BLaER1 (cell line): ENCODE measurements around the gene ASF1B.
A peak's percentile ranks its signal among the peaks of the same experiment; 100 is the strongest.

ENCODE experiments used
- H3K27ac ChIP-seq: shearing (Covaris generic); formaldehyde crosslinking; 2 replicates; pipeline ENCODE4 v1.8.1; 2022
- H3K27me3 ChIP-seq: shearing (Covaris generic); formaldehyde crosslinking; 2 replicates; pipeline ENCODE4 v1.8.1; 2022
- H3K36me3 ChIP-seq: shearing (Covaris generic); formaldehyde crosslinking; 2 replicates; pipeline ENCODE4 v1.8.1; 2022
- H3K4me1 ChIP-seq: shearing (Covaris generic); formaldehyde crosslinking; 2 replicates; pipeline ENCODE4 v1.8.1; 2022
- H3K4me2 ChIP-seq: shearing (Covaris generic); formaldehyde crosslinking; 2 replicates; pipeline ENCODE4 v1.8.1; 2022
- H3K4me3 ChIP-seq: shearing (Covaris generic); formaldehyde crosslinking; 2 replicates; pipeline ENCODE4 v1.8.1; 2022
- H3K9ac ChIP-seq: shearing (Covaris generic); formaldehyde crosslinking; 2 replicates; pipeline ENCODE4 v1.8.1; 2022
- H3K9me3 ChIP-seq: shearing (Covaris generic); formaldehyde crosslinking; 2 replicates; pipeline ENCODE4 v1.8.1; 2022
- H4K20me1 ChIP-seq: shearing (Covaris generic); formaldehyde crosslinking; 2 replicates; pipeline ENCODE4 v1.8.1; 2022
- Cebpa-rat ChIP-seq: shearing (Covaris generic); IDR thresholded peaks from 2 replicates; pipeline ENCODE4 v1.8.1; 2022

Gene ASF1B

DNA sequence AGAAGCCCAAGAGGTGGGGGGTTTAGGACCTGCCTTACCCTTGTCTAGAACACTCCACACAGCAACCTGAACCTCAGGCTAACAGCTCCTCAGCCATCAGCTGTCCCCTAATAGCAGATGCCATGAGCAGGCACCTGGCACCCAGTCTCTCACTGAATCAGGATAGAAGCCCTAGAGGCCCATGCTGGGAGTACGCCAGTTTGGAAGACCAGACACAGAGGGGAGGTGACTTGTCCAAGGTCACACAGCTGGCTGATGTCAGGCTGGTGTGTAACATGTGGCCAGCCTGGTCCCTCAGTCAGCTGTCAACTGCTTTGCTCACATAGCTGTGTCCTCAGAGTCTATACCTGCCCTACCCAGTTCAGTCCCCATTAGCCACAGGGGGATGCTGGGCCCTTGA lies 33.1 kb downstream of the ASF1B start:
- no peak for TF ChIP-seq Cebpa-rat
- Histone ChIP-seq H3K4me1 (no peaks in the 10 kb centered on the region), H3K27ac (no peak overlapping the region), H3K27me3 (no peaks in the 10 kb centered on the region), H3K36me3 (peaks cover 69% of the 10 kb centered on the region), H4K20me1 (peaks cover 8% of the 10 kb centered on the region; the same call in 1 of the 2 replicates), H3K9me3 (no peaks in the 10 kb centered on the region), H3K9ac (no peak overlapping the region), H3K4me2 (no peak overlapping the region), H3K4me3 (no peak overlapping the region)

DNA sequence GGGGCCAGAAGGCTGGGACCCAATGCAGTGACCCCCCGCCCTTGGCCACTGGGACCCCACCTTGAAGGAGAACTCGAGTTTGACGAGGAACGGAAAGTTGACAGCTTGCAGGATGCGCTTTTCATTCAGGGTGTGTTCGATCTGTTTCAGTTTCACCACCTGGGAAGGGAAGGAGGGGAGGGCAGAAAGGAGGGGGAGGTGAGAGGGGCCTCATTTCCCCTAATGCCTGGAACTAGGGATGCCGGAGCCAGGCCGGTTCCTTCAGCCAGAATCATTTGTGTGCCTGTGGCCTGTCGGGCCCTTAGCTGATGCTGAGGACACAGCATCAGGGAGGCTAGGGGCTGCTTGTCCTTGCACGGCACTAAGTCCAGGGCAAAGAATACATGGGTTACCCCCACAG lies 33.6 kb downstream of the ASF1B start:
- Histone ChIP-seq H3K4me2 (no peak overlapping the region), H4K20me1 (peaks cover 4% of the 10 kb centered on the region; the same call in 1 of the 2 replicates), H3K9ac (no peak overlapping the region), H3K4me3 (no peak overlapping the region), H3K9me3 (no peaks in the 10 kb centered on the region), H3K36me3 (peaks cover 70% of the 10 kb centered on the region), H3K27me3 (no peaks in the 10 kb centered on the region), H3K4me1 (no peaks in the 10 kb centered on the region), H3K27ac (no peak overlapping the region)
- TF ChIP-seq Cebpa-rat, result no peak

DNA sequence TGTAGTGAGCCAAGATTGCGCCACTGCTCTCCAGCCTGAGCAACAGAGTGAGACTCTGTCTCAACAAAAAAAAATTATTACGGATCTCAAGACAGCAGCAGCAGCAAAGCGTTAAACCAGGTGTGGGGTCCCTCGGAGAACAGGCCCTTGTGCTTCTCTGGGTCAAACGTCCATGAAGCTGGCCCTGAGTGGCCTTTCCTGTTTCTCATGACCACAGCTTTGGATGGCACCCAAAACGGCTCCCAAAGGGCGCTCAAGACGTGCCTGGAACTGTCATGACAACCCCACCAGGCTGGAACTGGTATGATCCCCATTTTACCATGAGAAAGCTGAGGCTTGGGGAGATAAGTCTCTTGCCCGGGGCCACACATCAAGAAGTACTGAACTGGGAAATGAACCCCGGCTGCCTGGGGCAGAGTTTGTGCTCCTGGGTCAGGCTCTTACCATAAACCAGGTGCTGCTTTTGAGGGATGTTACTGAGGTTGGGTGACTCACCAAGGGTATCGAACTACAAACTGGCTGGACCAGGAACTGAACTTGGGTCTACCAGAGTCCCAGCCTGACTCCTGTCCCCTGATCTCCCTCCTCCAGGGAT lies 34.2 kb downstream of the ASF1B start:
- Histone ChIP-seq H3K9ac (no peak overlapping the region), H3K4me3 (no peak overlapping the region), H4K20me1 (no peaks in the 10 kb centered on the region), H3K27ac (no peak overlapping the region), H3K4me1 (no peaks in the 10 kb centered on the region), H3K9me3 (no peaks in the 10 kb centered on the region), H3K27me3 (no peaks in the 10 kb centered on the region), H3K4me2 (no peak overlapping the region), H3K36me3 (peaks cover 71% of the 10 kb centered on the region)
- no peak for TF ChIP-seq Cebpa-rat

DNA sequence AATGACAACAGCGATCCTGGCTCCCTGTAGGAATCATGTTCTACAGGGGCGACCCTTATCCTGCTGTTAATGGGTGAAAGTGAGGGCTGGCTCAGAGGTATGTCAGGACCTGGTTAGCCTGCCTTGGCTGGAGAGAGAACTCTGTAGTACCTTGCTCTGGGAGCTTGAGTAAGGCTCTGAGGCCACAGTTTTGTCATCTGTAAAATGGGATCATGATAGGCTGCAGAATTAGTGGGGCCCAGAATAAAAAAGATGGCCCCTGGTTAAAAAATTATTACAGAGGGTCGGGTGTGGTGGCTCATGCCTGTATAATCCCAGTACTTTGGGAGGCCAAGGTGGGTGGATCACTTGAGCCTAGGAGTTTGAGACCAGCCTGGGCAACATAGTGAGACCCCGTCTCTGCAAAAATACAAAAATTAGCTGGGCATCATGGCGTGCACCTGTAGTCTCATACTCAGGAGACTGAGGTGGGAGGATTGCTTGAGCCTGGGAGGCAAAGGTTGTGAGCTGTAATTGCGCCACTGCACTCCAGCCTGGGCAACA lies 35.3 kb downstream of the ASF1B start:
- no peak for TF ChIP-seq Cebpa-rat
- no peaks in the 10 kb centered on the region for H3K9me3 ChIP-seq
- H3K27ac ChIP-seq, result no peak overlapping the region
- H3K4me2 ChIP-seq, result no peak overlapping the region
- H3K27me3 ChIP-seq, result no peaks in the 10 kb centered on the region
- H4K20me1 ChIP-seq, result no peaks in the 10 kb centered on the region
- H3K4me3 ChIP-seq, result no peak overlapping the region
- H3K36me3 ChIP-seq, result peaks cover 74% of the 10 kb centered on the region
- no peaks in the 10 kb centered on the region for H3K4me1 ChIP-seq
- H3K9ac ChIP-seq, result no peak overlapping the region

DNA sequence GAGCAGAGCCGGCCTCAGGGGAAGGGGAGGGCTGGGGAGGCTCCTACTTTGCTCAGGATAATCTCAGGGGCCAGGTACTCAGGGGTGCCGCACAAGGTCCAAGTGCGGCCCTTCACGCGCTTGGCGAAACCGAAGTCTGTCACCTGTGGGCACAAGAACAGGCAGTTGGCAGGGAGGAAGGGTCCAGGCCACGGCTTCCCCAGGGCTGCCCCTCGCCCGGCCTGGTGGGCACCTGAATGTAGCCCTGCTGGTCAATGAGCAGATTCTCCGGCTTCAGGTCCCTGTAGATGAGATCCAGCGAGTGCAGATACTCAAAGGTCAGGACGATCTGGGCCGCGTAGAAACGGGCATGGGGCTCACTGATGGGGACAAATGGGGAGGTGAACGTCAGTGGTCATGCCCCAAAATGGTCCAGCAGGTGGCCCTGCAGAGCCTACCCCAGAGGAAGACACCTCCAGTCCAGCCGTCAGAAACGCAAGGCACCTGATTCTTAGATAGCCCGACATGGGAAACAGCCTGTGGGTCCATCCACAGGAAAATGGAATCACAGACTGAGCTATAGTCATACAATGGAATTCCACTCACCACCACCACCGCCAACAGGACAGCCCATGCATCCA lies 38.7 kb downstream of the ASF1B start:
- Histone ChIP-seq H3K27me3 (no peaks in the 10 kb centered on the region), H3K9me3 (peaks cover 15% of the 10 kb centered on the region), H3K27ac (no peak overlapping the region), H3K4me1 (no peaks in the 10 kb centered on the region), H3K4me3 (no peak overlapping the region), H3K36me3 (peaks cover 55% of the 10 kb centered on the region), H4K20me1 (no peaks in the 10 kb centered on the region), H3K9ac (no peak overlapping the region), H3K4me2 (no peak overlapping the region)
- no peak for TF ChIP-seq Cebpa-rat

DNA sequence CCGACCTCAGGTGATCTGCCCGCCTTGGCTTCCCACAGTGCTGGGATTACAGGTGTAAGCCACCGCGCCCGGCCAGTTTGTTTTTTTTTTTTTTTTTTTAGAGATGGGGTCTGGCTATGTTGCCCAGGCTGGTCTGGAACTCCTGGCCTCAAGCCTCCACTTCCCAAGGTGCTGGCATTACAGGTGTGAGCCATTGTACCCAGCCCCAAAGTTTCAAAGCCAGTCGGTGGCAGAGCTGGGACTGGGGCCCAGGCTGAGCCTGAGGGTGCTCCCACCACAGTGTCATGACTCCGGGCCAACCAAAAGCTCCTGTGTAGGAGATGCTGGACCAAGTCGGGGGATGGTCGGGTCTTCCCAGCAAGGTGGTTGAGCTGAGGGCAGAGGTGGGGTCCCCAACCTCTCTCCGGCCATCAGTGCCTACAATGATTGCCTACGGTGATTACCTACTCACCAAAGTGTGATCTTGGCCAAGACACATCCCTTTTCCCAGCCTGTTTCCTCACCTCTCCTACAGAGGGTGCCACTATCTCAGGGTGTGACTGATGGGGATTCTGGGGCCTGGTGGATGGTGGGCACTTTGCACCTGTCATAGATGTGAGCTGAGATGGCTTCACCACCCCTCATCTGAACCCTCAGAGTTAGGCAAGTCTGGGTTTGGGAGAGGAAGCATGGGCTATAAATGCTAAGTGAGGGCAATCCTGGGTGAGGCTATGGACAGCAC lies 40.0 kb downstream of the ASF1B start:
- H4K20me1 ChIP-seq, result no peaks in the 10 kb centered on the region
- H3K4me3 ChIP-seq, result no peak overlapping the region
- H3K27me3 ChIP-seq, result no peaks in the 10 kb centered on the region
- peaks cover 43% of the 10 kb centered on the region for H3K36me3 ChIP-seq
- H3K9ac ChIP-seq, result no peak overlapping the region
- peaks cover 7% of the 10 kb centered on the region for H3K4me1 ChIP-seq
- H3K27ac ChIP-seq, result no peak overlapping the region
- no peak for TF ChIP-seq Cebpa-rat
- H3K9me3 ChIP-seq, result peaks cover 15% of the 10 kb centered on the region
- H3K4me2 ChIP-seq, result no peak overlapping the region

DNA sequence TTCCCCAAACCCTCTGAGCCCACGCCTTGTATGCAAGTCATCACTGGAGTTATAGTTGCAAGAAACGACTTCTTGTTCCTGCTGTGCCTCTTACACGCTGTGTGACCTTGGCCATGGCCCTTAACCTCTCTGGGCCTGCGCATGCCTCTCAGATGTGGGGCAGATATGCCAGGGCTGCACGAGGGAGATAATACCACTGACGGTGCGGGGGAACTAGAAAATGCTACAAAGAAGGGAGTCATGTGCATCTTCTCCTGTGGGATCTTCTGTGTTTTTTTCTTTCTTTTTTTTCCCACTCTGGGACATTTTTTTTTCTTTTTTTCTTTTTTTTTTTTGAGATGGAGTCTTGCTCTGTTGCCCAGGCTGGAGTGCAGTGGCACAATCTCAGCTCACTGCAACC lies 41.5 kb downstream of the ASF1B start:
- no peak overlapping the region for H3K27ac ChIP-seq
- peaks cover 28% of the 10 kb centered on the region for H3K36me3 ChIP-seq
- no peaks in the 10 kb centered on the region for H3K27me3 ChIP-seq
- H4K20me1 ChIP-seq, result no peaks in the 10 kb centered on the region
- TF ChIP-seq Cebpa-rat, result no peak
- no peak overlapping the region for H3K9ac ChIP-seq
- peaks cover 7% of the 10 kb centered on the region for H3K4me1 ChIP-seq
- H3K4me2 ChIP-seq, result no peak overlapping the region
- peaks cover 15% of the 10 kb centered on the region for H3K9me3 ChIP-seq
- H3K4me3 ChIP-seq, result no peak overlapping the region

DNA sequence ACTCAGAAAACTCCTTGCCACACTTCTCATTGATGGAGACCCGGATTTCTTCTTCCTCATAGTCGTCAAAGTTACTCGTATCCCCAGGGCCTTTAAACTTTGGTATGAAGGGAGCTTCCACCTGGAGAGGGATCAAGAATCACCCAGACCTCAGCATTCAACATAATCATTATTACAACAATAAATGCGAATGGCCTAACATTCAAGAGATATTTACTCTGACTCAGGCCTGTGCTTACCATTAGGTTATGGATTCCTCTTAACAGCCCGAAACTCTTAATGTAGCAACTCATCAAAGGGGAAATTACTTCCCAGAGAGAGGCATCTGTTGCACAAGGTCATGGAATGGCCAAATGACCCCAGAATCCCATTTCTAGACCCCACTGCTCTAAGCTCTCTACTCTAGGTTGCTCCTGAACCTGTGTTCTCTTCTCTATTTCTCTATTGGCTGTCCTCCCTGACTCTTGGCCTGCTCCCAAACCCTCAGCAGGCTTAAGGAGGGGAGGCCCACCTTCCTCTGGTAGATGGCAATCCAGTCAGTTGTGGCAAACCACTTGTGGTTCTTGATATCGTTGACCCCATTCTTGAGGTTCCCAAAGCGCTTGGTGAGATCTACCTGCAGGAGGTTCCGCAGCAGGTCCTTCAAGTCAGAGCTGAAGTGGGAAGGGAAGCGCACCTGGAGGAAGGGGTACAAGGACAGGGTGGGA lies 43.1 kb downstream of the ASF1B start:
- no peak for TF ChIP-seq Cebpa-rat
- Histone ChIP-seq H3K4me3 (no peak overlapping the region), H3K9me3 (peaks cover 15% of the 10 kb centered on the region), H3K27me3 (no peaks in the 10 kb centered on the region), H3K4me1 (peaks cover 21% of the 10 kb centered on the region), H4K20me1 (peaks cover 14% of the 10 kb centered on the region), H3K4me2 (no peak overlapping the region), H3K27ac (no peak overlapping the region), H3K9ac (no peak overlapping the region), H3K36me3 (peaks cover 36% of the 10 kb centered on the region)

DNA sequence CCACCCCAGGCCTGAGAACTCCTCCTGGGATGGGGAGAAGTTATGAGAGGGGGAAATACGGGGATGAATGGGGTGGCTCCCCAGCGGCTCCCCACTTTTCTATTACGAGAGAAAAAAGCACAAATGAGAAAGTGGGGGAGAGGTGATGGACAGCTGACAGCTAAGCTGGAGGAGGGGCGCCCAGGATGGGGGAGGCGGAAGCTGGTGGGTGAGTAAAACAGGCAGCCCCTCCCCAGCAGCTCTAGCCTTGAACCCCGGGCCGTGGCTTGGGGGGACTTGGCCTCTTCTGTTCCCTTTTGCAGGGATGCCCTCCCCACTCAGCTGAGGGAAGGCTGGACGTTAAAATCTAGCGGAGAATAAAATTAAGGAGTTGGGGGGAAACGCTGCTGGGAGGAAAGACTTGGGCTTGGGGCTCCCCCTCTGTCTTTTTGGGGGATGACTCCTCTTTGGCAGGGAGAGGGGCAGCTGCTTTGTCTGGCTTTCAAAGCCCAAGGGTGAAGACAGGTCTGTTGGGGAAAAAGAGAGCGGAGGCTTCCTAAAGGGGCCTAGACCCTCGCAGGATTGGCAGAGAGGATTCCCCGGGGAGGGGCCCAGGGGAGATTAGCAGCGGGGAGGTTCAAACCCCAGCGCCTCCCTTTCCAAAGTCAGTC lies 44.5 kb downstream of the ASF1B start:
- Histone ChIP-seq H3K27me3 (no peaks in the 10 kb centered on the region), H3K9ac (peak overlapping the region; percentile 81), H4K20me1 (peaks cover 20% of the 10 kb centered on the region), H3K27ac (peak overlapping the region; percentile 84), H3K4me2 (peak overlapping the region; percentile 81), H3K4me1 (peaks cover 24% of the 10 kb centered on the region), H3K36me3 (peaks cover 35% of the 10 kb centered on the region), H3K9me3 (peaks cover 15% of the 10 kb centered on the region), H3K4me3 (peak overlapping the region; percentile 84)
- TF ChIP-seq Cebpa-rat, result no peak
